ENCODE measurements around the gene BEGAIN.

BEGAIN gene

DNA sequence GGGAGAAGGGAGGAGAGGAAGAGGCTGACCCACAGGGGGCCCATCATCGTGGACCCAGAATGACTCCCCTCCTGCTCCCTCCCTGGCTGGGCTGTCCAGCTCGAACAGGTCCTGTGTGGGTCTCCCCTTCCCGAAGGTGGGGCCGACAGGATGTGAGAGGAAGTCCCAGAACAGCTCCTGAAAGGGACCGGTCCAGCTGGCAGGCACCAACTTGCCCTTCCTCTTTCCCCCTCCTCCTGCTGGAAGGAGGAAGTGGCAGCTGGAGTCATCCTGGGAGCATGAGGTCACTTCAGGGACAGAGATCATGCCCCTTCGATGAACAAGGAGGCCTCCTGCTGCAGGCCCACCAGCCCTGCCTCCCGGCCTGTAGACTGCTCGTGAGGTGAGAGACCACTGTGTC is 35.0 kb upstream of the BEGAIN start:
- H3K9ac ChIP-seq (ENCODE audit: low read depth, low read length): no peak overlapping the region
- no peak overlapping the region for H3K27ac ChIP-seq (ENCODE audit: low read depth, low read length)
- H3K4me1 ChIP-seq (ENCODE audit: insufficient read depth, low read length): no peaks in the 10 kb centered on the region; the same call in 1 of the 2 replicates
- H3K4me3 ChIP-seq (ENCODE audit: low read length): no peak overlapping the region
- 79% methylated on average over 8 of the region's 8 CpGs for WGBS
- peaks cover 2% of the 10 kb centered on the region; the same call in 1 of the 2 replicates for H3K27me3 ChIP-seq (ENCODE audit: insufficient read depth, low read length)
- H3K9me3 ChIP-seq (ENCODE audit: insufficient read depth, low read depth, low read length): no peaks in the 10 kb centered on the region
- no peaks in the 10 kb centered on the region for H3K36me3 ChIP-seq (ENCODE audit: insufficient read depth, low read length)

DNA sequence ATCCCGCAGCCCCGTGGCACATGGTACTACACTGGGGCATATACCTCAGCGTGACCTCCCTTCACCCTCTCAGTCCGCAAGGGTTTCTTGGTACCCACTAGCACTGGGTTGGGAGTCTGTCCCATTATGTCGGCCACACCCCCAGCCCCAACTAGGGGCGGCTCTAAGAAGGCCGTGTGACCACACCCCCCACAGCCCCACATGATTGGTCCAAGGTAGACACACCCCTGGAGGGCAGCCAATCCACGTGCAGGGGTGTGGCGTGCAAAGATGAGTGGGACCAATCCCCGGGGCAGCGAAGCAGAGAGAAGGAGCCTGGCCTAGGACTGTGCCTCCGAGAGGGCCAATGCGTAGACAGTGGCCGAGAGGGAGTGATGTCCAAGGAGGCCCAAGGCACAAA is 34.6 kb upstream of the BEGAIN start:
- Histone ChIP-seq H3K27me3 (ENCODE audit: insufficient read depth, low read length) (peaks cover 2% of the 10 kb centered on the region; the same call in 1 of the 2 replicates), H3K36me3 (ENCODE audit: insufficient read depth, low read length) (no peaks in the 10 kb centered on the region), H3K9me3 (ENCODE audit: insufficient read depth, low read depth, low read length) (no peaks in the 10 kb centered on the region), H3K27ac (ENCODE audit: low read depth, low read length) (no peak overlapping the region), H3K9ac (ENCODE audit: low read depth, low read length) (no peak overlapping the region), H3K4me1 (ENCODE audit: insufficient read depth, low read length) (no peaks in the 10 kb centered on the region; the same call in 1 of the 2 replicates), H3K4me3 (ENCODE audit: low read length) (no peak overlapping the region)
- 96% methylated on average over 14 of the region's 14 CpGs for WGBS

DNA sequence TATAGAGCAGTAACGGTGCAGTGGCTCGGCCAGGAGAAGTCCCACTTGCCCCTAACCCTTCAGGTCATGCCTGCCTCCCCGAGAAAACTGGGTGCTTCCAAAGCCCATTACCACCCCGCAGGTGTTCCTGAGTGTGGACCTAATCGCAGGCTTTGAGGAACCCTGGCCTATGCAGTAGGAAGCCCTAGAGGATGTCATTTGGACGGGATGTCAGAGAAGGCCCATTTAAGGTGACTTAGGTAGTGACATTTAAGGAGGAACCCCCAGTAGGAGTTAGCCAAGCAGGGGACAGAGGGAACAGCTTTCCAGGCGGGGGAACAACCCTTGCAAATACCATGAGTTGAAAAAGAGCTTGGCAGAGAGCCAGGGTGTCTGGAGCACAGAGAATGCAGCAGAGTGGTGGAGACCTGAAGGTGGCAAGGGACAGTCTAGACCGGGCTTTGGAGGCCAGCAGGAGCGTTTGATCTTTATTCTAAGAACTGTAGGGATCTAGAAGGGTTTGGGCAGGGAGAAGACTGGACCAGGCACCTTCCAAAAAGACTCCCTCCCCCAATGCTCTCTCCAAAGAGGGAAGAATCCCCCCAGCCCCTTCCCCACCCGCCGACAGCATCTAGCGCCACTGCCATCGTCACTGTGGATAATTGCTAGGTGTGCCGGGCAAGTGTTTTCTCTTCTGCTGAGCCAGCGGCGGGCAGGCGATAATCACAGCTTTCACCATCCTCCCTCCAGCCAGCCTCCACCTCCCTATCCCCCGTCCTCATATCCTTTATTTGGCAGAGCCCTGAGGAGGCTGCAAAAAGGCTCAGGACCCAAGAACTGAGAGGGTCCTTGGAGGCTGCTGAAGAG is 33.3 kb upstream of the BEGAIN start:
- no peak overlapping the region for H3K9ac ChIP-seq (ENCODE audit: low read depth, low read length)
- H3K36me3 ChIP-seq (ENCODE audit: insufficient read depth, low read length): no peaks in the 10 kb centered on the region
- peaks cover under 1% of the 10 kb centered on the region; the same call in 1 of the 2 replicates for H3K27me3 ChIP-seq (ENCODE audit: insufficient read depth, low read length)
- WGBS: 91% methylated on average over 18 of the region's 18 CpGs
- no peak overlapping the region for H3K27ac ChIP-seq (ENCODE audit: low read depth, low read length)
- no peaks in the 10 kb centered on the region for H3K9me3 ChIP-seq (ENCODE audit: insufficient read depth, low read depth, low read length)
- no peak overlapping the region for H3K4me3 ChIP-seq (ENCODE audit: low read length)
- no peaks in the 10 kb centered on the region; the same call in 1 of the 2 replicates for H3K4me1 ChIP-seq (ENCODE audit: insufficient read depth, low read length)

- 91% methylated on average over 10 of the region's 10 CpGs for WGBS
- Histone ChIP-seq H3K9me3 (ENCODE audit: insufficient read depth, low read depth, low read length) (no peaks in the 10 kb centered on the region), H3K27me3 (ENCODE audit: insufficient read depth, low read length) (no peaks in the 10 kb centered on the region; the same call in 1 of the 2 replicates), H3K27ac (ENCODE audit: low read depth, low read length) (no peak overlapping the region), H3K9ac (ENCODE audit: low read depth, low read length) (no peak overlapping the region), H3K4me1 (ENCODE audit: insufficient read depth, low read length) (no peaks in the 10 kb centered on the region; the same call in 1 of the 2 replicates), H3K4me3 (ENCODE audit: low read length) (no peak overlapping the region), H3K36me3 (ENCODE audit: insufficient read depth, low read length) (no peaks in the 10 kb centered on the region)
Observed at GRCh38 chr14:100619396-100620254, 32.4 kb upstream of the BEGAIN start.

DNA sequence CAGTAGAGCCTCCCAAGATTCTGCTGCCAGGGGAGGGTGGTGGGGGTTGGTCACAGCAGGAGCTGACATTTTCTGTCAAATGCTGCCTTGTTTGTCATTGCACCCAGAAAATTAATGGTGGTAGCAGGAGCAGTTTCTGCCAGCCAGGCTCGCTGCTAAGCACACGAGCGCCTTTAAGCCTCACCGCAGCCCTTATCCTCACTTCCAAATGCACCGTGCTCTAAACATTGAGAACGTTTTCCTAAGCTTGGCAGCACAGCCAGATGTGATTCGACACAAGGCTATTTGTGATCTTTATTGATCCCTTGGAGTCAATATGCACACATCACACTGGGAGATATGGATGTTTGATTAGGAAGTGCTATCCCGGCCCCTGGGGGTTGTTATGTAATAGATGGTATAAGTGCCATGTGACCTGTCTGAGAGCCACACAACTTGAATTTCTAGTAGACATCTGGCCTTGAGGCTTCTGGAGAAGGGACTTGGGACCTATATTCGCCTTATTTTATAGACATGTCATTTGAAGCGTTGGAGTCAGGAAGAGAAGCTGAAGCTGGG is 31.6 kb upstream of the BEGAIN start:
- no peak overlapping the region for H3K4me3 ChIP-seq (ENCODE audit: low read length)
- no peaks in the 10 kb centered on the region for H3K36me3 ChIP-seq (ENCODE audit: insufficient read depth, low read length)
- no peak overlapping the region for H3K9ac ChIP-seq (ENCODE audit: low read depth, low read length)
- no peaks in the 10 kb centered on the region for H3K9me3 ChIP-seq (ENCODE audit: insufficient read depth, low read depth, low read length)
- no peak overlapping the region for H3K27ac ChIP-seq (ENCODE audit: low read depth, low read length)
- WGBS: 81% methylated on average over 10 of the region's 10 CpGs
- H3K4me1 ChIP-seq (ENCODE audit: insufficient read depth, low read length): no peaks in the 10 kb centered on the region; the same call in 1 of the 2 replicates
- no peaks in the 10 kb centered on the region; the same call in 1 of the 2 replicates for H3K27me3 ChIP-seq (ENCODE audit: insufficient read depth, low read length)

- Histone ChIP-seq H3K27me3 (ENCODE audit: insufficient read depth, low read length) (no peaks in the 10 kb centered on the region), H3K4me1 (ENCODE audit: insufficient read depth, low read length) (no peaks in the 10 kb centered on the region; the same call in 1 of the 2 replicates), H3K36me3 (ENCODE audit: insufficient read depth, low read length) (no peaks in the 10 kb centered on the region), H3K9me3 (ENCODE audit: insufficient read depth, low read depth, low read length) (no peaks in the 10 kb centered on the region), H3K4me3 (ENCODE audit: low read length) (no peak overlapping the region), H3K9ac (ENCODE audit: low read depth, low read length) (no peak overlapping the region), H3K27ac (ENCODE audit: low read depth, low read length) (no peak overlapping the region)
- 64% methylated on average over 9 of the region's 9 CpGs for WGBS
Observed at GRCh38 chr14:100618318-100618693, 31.1 kb upstream of the BEGAIN start.

DNA sequence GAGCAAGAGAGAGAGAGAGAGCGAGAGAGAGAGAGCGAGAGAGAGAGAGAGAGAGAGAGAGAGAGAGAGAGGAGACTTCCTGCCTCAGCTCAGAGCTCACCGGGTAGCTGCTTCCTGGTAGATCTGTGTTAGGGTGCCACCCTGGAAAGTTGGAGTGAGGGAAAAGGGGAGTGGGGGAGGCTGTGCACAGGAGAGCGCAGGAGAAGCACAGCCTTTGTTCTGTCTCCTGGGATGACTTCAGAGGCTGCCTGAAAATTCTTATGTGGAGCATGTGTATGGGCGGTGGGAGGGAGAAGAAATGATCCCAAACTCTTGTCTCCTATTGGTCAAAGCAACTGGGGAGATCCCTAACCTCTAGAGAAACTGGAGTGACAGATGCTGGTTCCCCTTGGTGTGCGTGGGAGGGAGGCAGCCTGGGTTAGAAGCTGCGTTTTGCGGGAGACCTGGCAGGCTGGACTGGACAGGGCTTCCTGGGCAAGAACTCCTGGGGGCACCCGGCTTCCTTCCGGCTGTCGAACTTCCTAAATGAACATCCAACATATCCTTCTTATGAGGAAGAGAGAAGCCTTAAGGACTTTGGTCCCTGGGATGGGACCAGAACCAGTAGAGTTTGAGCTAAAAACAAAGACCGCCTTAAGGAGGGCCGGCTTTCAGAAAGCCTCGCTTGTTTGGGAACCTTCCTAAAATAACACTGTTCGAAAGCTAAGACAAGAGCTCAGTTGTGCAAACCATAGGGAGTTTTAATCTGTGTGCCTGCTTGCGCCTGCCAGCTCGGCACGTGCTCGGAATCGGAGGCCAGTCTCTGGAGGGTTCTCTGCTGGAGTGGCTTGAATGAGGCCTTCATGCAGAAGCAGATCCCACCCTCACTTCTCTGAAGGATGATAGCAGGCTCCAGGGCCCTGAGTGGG is 30.4 kb upstream of the BEGAIN start:
- H3K9ac ChIP-seq (ENCODE audit: low read depth, low read length): no peak overlapping the region
- no peak overlapping the region for H3K4me3 ChIP-seq (ENCODE audit: low read length)
- no peak overlapping the region for H3K27ac ChIP-seq (ENCODE audit: low read depth, low read length)
- no peaks in the 10 kb centered on the region for H3K36me3 ChIP-seq (ENCODE audit: insufficient read depth, low read length)
- 82% methylated on average over 17 of the region's 20 CpGs for WGBS
- H3K27me3 ChIP-seq (ENCODE audit: insufficient read depth, low read length): no peaks in the 10 kb centered on the region
- H3K4me1 ChIP-seq (ENCODE audit: insufficient read depth, low read length): no peaks in the 10 kb centered on the region; the same call in 1 of the 2 replicates
- H3K9me3 ChIP-seq (ENCODE audit: insufficient read depth, low read depth, low read length): no peaks in the 10 kb centered on the region

GRCh38 chr14:100616854-100617409 is 29.7 kb upstream of the BEGAIN start:
- Histone ChIP-seq H3K36me3 (ENCODE audit: insufficient read depth, low read length) (no peaks in the 10 kb centered on the region), H3K4me1 (ENCODE audit: insufficient read depth, low read length) (no peaks in the 10 kb centered on the region; the same call in 1 of the 2 replicates), H3K4me3 (ENCODE audit: low read length) (no peak overlapping the region), H3K9ac (ENCODE audit: low read depth, low read length) (no peak overlapping the region), H3K27ac (ENCODE audit: low read depth, low read length) (no peak overlapping the region), H3K27me3 (ENCODE audit: insufficient read depth, low read length) (no peaks in the 10 kb centered on the region), H3K9me3 (ENCODE audit: insufficient read depth, low read depth, low read length) (no peaks in the 10 kb centered on the region)
- 85% methylated on average over 10 of the region's 10 CpGs for WGBS

GRCh38 chr14:100615736-100616695 is 28.8 kb upstream of the BEGAIN start:
- Histone ChIP-seq H3K36me3 (ENCODE audit: insufficient read depth, low read length) (no peaks in the 10 kb centered on the region), H3K9me3 (ENCODE audit: insufficient read depth, low read depth, low read length) (no peaks in the 10 kb centered on the region), H3K4me1 (ENCODE audit: insufficient read depth, low read length) (no peaks in the 10 kb centered on the region; the same call in 1 of the 2 replicates), H3K4me3 (ENCODE audit: low read length) (no peak overlapping the region), H3K27me3 (ENCODE audit: insufficient read depth, low read length) (no peaks in the 10 kb centered on the region), H3K9ac (ENCODE audit: low read depth, low read length) (no peak overlapping the region), H3K27ac (ENCODE audit: low read depth, low read length) (no peak overlapping the region)
- 93% methylated on average over 25 of the region's 25 CpGs for WGBS

Data from HUES64 (cell line).